MM.1S (cell line): ENCODE results near the gene ELMOD1.

Experiments
- CTCF ChIP-seq: fragments of 300-600 bp; sonication (generic); IDR thresholded peaks from 2 replicates; pipeline ENCODE4 v1.5.1; 2016; ENCODE audit warnings: antibody characterized with exemption, low read length, mixed read lengths
- EZH2 ChIP-seq: fragments of 300-600 bp; sonication (generic); optimal IDR thresholded peaks from 2 replicates; pipeline ENCODE3; 2017; ENCODE audit warnings: low read depth, mild to moderate bottlenecking, antibody characterized with exemption, low read length, mixed read lengths
- EZH2phosphoT487 ChIP-seq: fragments of 300-600 bp; sonication (generic); IDR thresholded peaks from 2 replicates; pipeline ENCODE4 v1.6.1; 2018; ENCODE audit warnings: antibody characterized with exemption, low read length

GRCh38 chr11:107669893-107670601, 79.1 kb downstream of the ELMOD1 start:
- TF ChIP-seq CTCF (no peak), EZH2 (no peak), EZH2phosphoT487 (no peak)
